SK-N-SH treated with all-trans-retinoic acid at 6 μM for 48 hours (cell line): ENCODE measurements around the gene CEP131.
A peak's percentile ranks its signal among the peaks of the same experiment; 100 is the strongest.

Experiments used
- ATAC-seq: fragments of 200-7000 bp; cut with Tn5 transposase; 3 replicates; pipeline ENCODE4 v1.9.1; 2020; ENCODE audit warnings: mild to moderate bottlenecking, moderate library complexity
- ARNTL ChIP-seq: fragments of 450-650 bp; formaldehyde crosslinking; IDR thresholded peaks from 2 replicates; pipeline ENCODE4 v1.5.0; 2020; ENCODE audit warnings: low read depth, mild to moderate bottlenecking, moderate library complexity, borderline replicate concordance
- BACH2 ChIP-seq: fragments of 250-450 bp; sonication (Bioruptor Pico); IDR thresholded peaks from 2 replicates; pipeline ENCODE4 v1.9.0; 2021; ENCODE audit warnings: mild to moderate bottlenecking, borderline replicate concordance
- CREB5 ChIP-seq: fragments of 250-450 bp; sonication (Bioruptor Pico); IDR thresholded peaks from 2 replicates; pipeline ENCODE4 v1.5.1; 2020; ENCODE audit warnings: low read depth, mild to moderate bottlenecking, moderate library complexity
- CSDC2 ChIP-seq: fragments of 250-450 bp; sonication (Bioruptor Pico); IDR thresholded peaks from 2 replicates; pipeline ENCODE4 v1.5.0; 2020; ENCODE audit warnings: mild to moderate bottlenecking, moderate library complexity
- CSRNP3 ChIP-seq: fragments of 250-450 bp; sonication (Bioruptor Pico); IDR thresholded peaks from 2 replicates; pipeline ENCODE4 v1.5.1; 2021; ENCODE audit warnings: mild to moderate bottlenecking, moderate library complexity
- ESRRG ChIP-seq: fragments of 250-450 bp; sonication (Bioruptor Pico); IDR thresholded peaks from 2 replicates; pipeline ENCODE4 v1.6.1; 2021; ENCODE audit warnings: mild to moderate bottlenecking
- GLIS3 ChIP-seq: fragments of 250-450 bp; sonication (Bioruptor Pico); IDR thresholded peaks from 2 replicates; pipeline ENCODE4 v1.5.0; 2020; ENCODE audit warnings: mild to moderate bottlenecking, moderate library complexity
- ISL1 ChIP-seq: fragments of 250-450 bp; sonication (Bioruptor Pico); IDR thresholded peaks from 2 replicates; pipeline ENCODE4 v2.1.2; 2022; ENCODE audit warnings: mild to moderate bottlenecking, moderate library complexity
- OSR1 ChIP-seq: fragments of 250-450 bp; sonication (Bioruptor Pico); IDR thresholded peaks from 2 replicates; pipeline ENCODE4 v1.8.0; 2022; ENCODE audit warnings: moderate library complexity, mild to moderate bottlenecking, inconsistent platforms
- PATZ1 ChIP-seq: fragments of 250-450 bp; sonication (Bioruptor Pico); IDR thresholded peaks from 2 replicates; pipeline ENCODE4 v1.8.0; 2020; ENCODE audit warnings: mild to moderate bottlenecking, moderate library complexity, borderline replicate concordance
- POU6F1 ChIP-seq: fragments of 250-450 bp; sonication (Bioruptor Pico); IDR thresholded peaks from 2 replicates; pipeline ENCODE4 v1.8.0; 2021; ENCODE audit warnings: low read depth, mild to moderate bottlenecking, moderate library complexity, borderline replicate concordance
- RARB ChIP-seq: fragments of 250-450 bp; sonication (Bioruptor Pico); IDR thresholded peaks from 2 replicates; pipeline ENCODE4 v1.8.0; 2021; ENCODE audit warnings: mild to moderate bottlenecking, moderate library complexity
- SNAI2 ChIP-seq: fragments of 250-450 bp; sonication (Bioruptor Pico); IDR thresholded peaks from 2 replicates; pipeline ENCODE4 v1.5.0; 2020; ENCODE audit warnings: mild to moderate bottlenecking, moderate library complexity
- TCF4 ChIP-seq: fragments of 250-450 bp; sonication (Bioruptor Pico); IDR thresholded peaks from 2 replicates; pipeline ENCODE4 v1.8.0; 2021; ENCODE audit warnings: mild to moderate bottlenecking, moderate library complexity, borderline replicate concordance
- TOX ChIP-seq: fragments of 250-450 bp; sonication (Bioruptor Pico); IDR thresholded peaks from 2 replicates; pipeline ENCODE4 v1.8.0; 2021; ENCODE audit warnings: mild to moderate bottlenecking, moderate library complexity, borderline replicate concordance
- ZC3H10 ChIP-seq: fragments of 250-450 bp; sonication (Bioruptor Pico); IDR thresholded peaks from 2 replicates; pipeline ENCODE4 v1.5.1; 2021; ENCODE audit warnings: mild to moderate bottlenecking, moderate library complexity
- ZFP3 ChIP-seq: fragments of 250-450 bp; sonication (Bioruptor Pico); IDR thresholded peaks from 2 replicates; pipeline ENCODE4 v1.5.0; 2020; ENCODE audit warnings: mild to moderate bottlenecking, moderate library complexity
- ZFP30 ChIP-seq: fragments of 450-650 bp; formaldehyde crosslinking; IDR thresholded peaks from 2 replicates; pipeline ENCODE4 v1.5.0; 2022; ENCODE audit warnings: mild to moderate bottlenecking, moderate library complexity
- ZNF70 ChIP-seq: fragments of 450-650 bp; formaldehyde crosslinking; IDR thresholded peaks from 2 replicates; pipeline ENCODE4 v1.5.0; 2020; ENCODE audit warnings: mild to moderate bottlenecking, moderate library complexity
- ZNF8 ChIP-seq: fragments of 450-650 bp; formaldehyde crosslinking; IDR thresholded peaks from 2 replicates; pipeline ENCODE4 v1.5.0; 2020; ENCODE audit warnings: mild to moderate bottlenecking, moderate library complexity

CEP131 gene

GRCh38 chr17:81252987-81253329 lies 30.2 kb upstream of the CEP131 start:
- TF ChIP-seq RARB (CRISPR knock-in tag): no peak
- no peak for TF ChIP-seq ESRRG (CRISPR knock-in tag)
- TF ChIP-seq CREB5: no peak
- TF ChIP-seq POU6F1 (CRISPR knock-in tag): no peak
- no peak for TF ChIP-seq SNAI2
- TF ChIP-seq ARNTL: no peak
- ATAC-seq: peak; percentile 3; the same call in 1 of the 3 replicates

- no peak for TF ChIP-seq TOX
- ATAC-seq: no peak
Observed at GRCh38 chr17:81252326-81252986, 29.7 kb upstream of the CEP131 start.

GRCh38 chr17:81251709-81252301 lies 29.0 kb upstream of the CEP131 start:
- no peak for ATAC-seq
- TF ChIP-seq RARB (CRISPR knock-in tag) (no peak), TOX (no peak), GLIS3 (no peak), ZNF8 (no peak), OSR1 (CRISPR knock-in tag) (no peak), SNAI2 (no peak), ARNTL (no peak), ZFP30 (CRISPR knock-in tag) (no peak)
- TF ChIP-seq, all 23 proteins: peak for 0

GRCh38 chr17:81251094-81251708 lies 28.4 kb upstream of the CEP131 start:
- TF ChIP-seq PATZ1 (CRISPR knock-in tag) (no peak), ZNF8 (no peak), ZFP3 (no peak), ZFP30 (CRISPR knock-in tag) (no peak), ARNTL (no peak), ZNF70 (CRISPR knock-in tag) (no peak), ESRRG (CRISPR knock-in tag) (no peak), TOX (no peak), ISL1 (CRISPR knock-in tag) (no peak), SNAI2 (no peak), OSR1 (CRISPR knock-in tag) (no peak), ZC3H10 (no peak), CSDC2 (CRISPR knock-in tag) (no peak), TCF4 (CRISPR knock-in tag) (no peak), BACH2 (CRISPR knock-in tag) (no peak)
- TF ChIP-seq, all 23 proteins: peak for 0
- no peak for ATAC-seq

GRCh38 chr17:81250286-81251093 lies 27.7 kb upstream of the CEP131 start:
- TF ChIP-seq SNAI2: no peak
- no peak for TF ChIP-seq ZC3H10
- TF ChIP-seq TCF4 (CRISPR knock-in tag): no peak
- TF ChIP-seq CSDC2 (CRISPR knock-in tag): no peak
- no peak for TF ChIP-seq CSRNP3

More at GRCh38 chr17:81250286-81251093, 27.7 kb upstream of the CEP131 start:
- ATAC-seq: no peak
